Ishikawa (cell line): ENCODE measurements around the gene EPB41L2.

ENCODE experiments used
- CEBPB ChIP-seq: IDR thresholded peaks from 2 replicates; pipeline ENCODE4 v1.6.1; 2012
- CREB1 ChIP-seq: IDR thresholded peaks from 2 replicates; pipeline ENCODE4 v1.6.1; 2012; ENCODE audit warnings: low read depth
- EP300 ChIP-seq: IDR thresholded peaks from 2 replicates; pipeline ENCODE4 v1.6.1; 2012; ENCODE audit warnings: borderline replicate concordance
- FOXM1 ChIP-seq: IDR thresholded peaks from 2 replicates; pipeline ENCODE4 v1.6.1; 2012; ENCODE audit warnings: low read depth, borderline replicate concordance
- NFIC ChIP-seq: IDR thresholded peaks from 2 replicates; pipeline ENCODE4 v1.6.1; 2012
- RAD21 ChIP-seq: IDR thresholded peaks from 2 replicates; pipeline ENCODE4 v1.6.1; 2012; ENCODE audit warnings: low read depth
- REST ChIP-seq: IDR thresholded peaks from 2 replicates; pipeline ENCODE4 v1.6.1; 2012; ENCODE audit warnings: low read depth, mild to moderate bottlenecking
- TAF1 ChIP-seq: IDR thresholded peaks from 2 replicates; pipeline ENCODE4 v1.6.1; 2012; ENCODE audit warnings: low read depth, mild to moderate bottlenecking
- USF1 ChIP-seq: IDR thresholded peaks from 2 replicates; pipeline ENCODE4 v1.6.1; 2012
- YY1 ChIP-seq: IDR thresholded peaks from 2 replicates; pipeline ENCODE4 v1.6.1; 2012; ENCODE audit warnings: low read depth
- ZBTB7A ChIP-seq: IDR thresholded peaks from 2 replicates; pipeline ENCODE4 v1.6.1; 2012; ENCODE audit warnings: low read depth
- TF ChIP-seq, protein P1 (sequence below): IDR thresholded peaks from 2 replicates; pipeline ENCODE4 v1.6.1; 2012

DNA sequence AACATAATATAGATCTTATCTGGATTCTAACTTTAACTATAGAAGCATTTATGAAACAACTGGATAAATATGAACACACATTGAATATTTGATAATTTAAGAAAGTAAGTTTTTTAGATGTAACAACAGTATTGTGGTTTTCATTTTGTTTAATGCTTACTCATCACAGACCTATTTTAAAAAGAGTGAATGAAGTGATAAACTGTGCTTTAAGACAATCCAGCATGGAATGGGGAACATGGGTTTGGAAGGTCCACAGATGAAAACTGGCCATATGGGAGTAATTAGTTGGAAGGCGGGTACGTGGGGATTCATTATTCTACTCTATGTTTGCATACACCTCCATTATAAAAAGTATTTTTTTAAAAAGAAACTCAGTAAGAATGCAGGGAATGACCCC lies 21.2 kb downstream of the EPB41L2 start:
- TF ChIP-seq EP300 = no peak
- no peak for TF ChIP-seq YY1
- TF ChIP-seq ZBTB7A = no peak
- no peak for TF ChIP-seq TAF1
- TF ChIP-seq RAD21 = no peak
- TF ChIP-seq REST = no peak
- no peak for TF ChIP-seq NFIC
- no peak for TF ChIP-seq FOXM1
- TF ChIP-seq, protein P1, sequence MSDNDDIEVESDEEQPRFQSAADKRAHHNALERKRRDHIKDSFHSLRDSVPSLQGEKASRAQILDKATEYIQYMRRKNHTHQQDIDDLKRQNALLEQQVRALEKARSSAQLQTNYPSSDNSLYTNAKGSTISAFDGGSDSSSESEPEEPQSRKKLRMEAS = no peak
- no peak for TF ChIP-seq USF1
- TF ChIP-seq CEBPB = no peak
- no peak for TF ChIP-seq CREB1
